CD4-positive, alpha-beta T cell (primary cell): ENCODE results near the gene SMURF2. TPM values are rescaled to one million over a fixed set of nuclear protein-coding genes. Genes with fewer than 3 reads are reported as not detected.
A peak's percentile ranks its signal among the peaks of the same experiment; 100 is the strongest.

Experiments
- ATAC-seq: fragments of 200-7000 bp; cut with Tn5 transposase; one replicate; pipeline ENCODE4 v1.10.0; 2022; ENCODE audit warnings: mild to moderate bottlenecking; ENCODE audit not compliant: poor library complexity
- CTCF ChIA-PET: fragments of 350-600 bp; sonication (Branson Sonifier 250); formaldehyde crosslinking; loops from one replicate; lab custom pipeline; 2021; ENCODE audit warnings: antibody characterized with exemption, inconsistent platforms; lab: Charles Lee
- POLR2A ChIA-PET: fragments of 350-600 bp; sonication (Branson Sonifier 250); formaldehyde crosslinking; loops from one replicate; lab custom pipeline; 2021; ENCODE audit warnings: antibody characterized with exemption, inconsistent platforms; lab: Charles Lee
- DNase-seq, 14 experiments: peaks; one replicate each; pipeline ENCODE4 v3.0.0-alpha.2; 2013 to 2020; ENCODE audit warnings: mixed read lengths in 2 of 14
- H3K27ac ChIP-seq, 2 donors: one replicate each; pipeline versions ENCODE4 v1.5.1 to v1.7.0; 2013; ENCODE audit warnings: low read length in 2 of 2, low read depth in 1 of 2, mild to moderate bottlenecking in 1 of 2
- H3K27me3 ChIP-seq, 2 experiments: 1 replicate in 1 of 2; 2 replicates in 1 of 2; pipeline versions ENCODE4 v1.6.1 to v1.7.0; 2013; ENCODE audit warnings: low read length in 2 of 2, control low read depth in 1 of 2, mild to moderate bottlenecking in 1 of 2, moderate library complexity in 1 of 2; ENCODE audit not compliant: insufficient read depth in 2 of 2, control insufficient read depth in 1 of 2
- H3K36me3 ChIP-seq: one replicate; pipeline ENCODE4 v1.6.1; 2013; ENCODE audit warnings: low read length, control low read depth; ENCODE audit not compliant: insufficient read depth
- H3K4me1 ChIP-seq: one replicate; pipeline ENCODE4 v1.6.1; 2013; ENCODE audit warnings: low read length, control low read depth; ENCODE audit not compliant: insufficient read depth
- H3K4me3 ChIP-seq: one replicate; pipeline ENCODE4 v1.5.1; 2013; ENCODE audit warnings: mild to moderate bottlenecking, low read length, moderate library complexity
- H3K9me3 ChIP-seq, 2 experiments: 1 replicate in 1 of 2; 2 replicates in 1 of 2; pipeline versions ENCODE4 v1.6.1 to v1.7.0; 2013; ENCODE audit warnings: low read length in 2 of 2, mild to moderate bottlenecking in 2 of 2, control low read depth in 1 of 2, moderate library complexity in 1 of 2; ENCODE audit not compliant: control insufficient read depth in 1 of 2, insufficient read depth in 1 of 2
- H3K27ac Mint-ChIP-seq: one replicate; pipeline ENCODE4 v1.8.0; 2020; ENCODE audit warnings: mixed read lengths
- H3K27me3 Mint-ChIP-seq: one replicate; pipeline ENCODE4 v1.8.0; 2021; ENCODE audit warnings: mixed read lengths
- H3K36me3 Mint-ChIP-seq: one replicate; pipeline ENCODE4 v1.8.0; 2021; ENCODE audit warnings: low read depth, mixed read lengths
- H3K4me1 Mint-ChIP-seq: one replicate; pipeline ENCODE4 v1.8.0; 2021; ENCODE audit warnings: low read depth, mixed read lengths
- H3K4me3 Mint-ChIP-seq: one replicate; pipeline ENCODE4 v1.8.0; 2020; ENCODE audit warnings: mild to moderate bottlenecking, mixed read lengths
- H3K9me3 Mint-ChIP-seq: one replicate; pipeline ENCODE4 v1.8.0; 2020; ENCODE audit warnings: mixed read lengths
- CTCF ChIP-seq: fragments of 200-600 bp; IDR thresholded peaks from one replicate; pipeline ENCODE4 v1.8.0; 2022; ENCODE audit warnings: antibody characterized with exemption, mild to moderate bottlenecking
- intact Hi-C, 2 experiments: fragments of 100-400 bp; cut with DNase I in 1 of 2; cut with micrococcal nuclease in 1 of 2; formaldehyde crosslinking; loops; one replicate each; pipeline versions ENCODE4 v1.15.1 to v1.9.0; 2023 to 2025; cut with DNase I, micrococcal nuclease
- total RNA-seq, 174 experiments: library from RNA in 2 of 174; stranded (reverse) in 2 of 174; gene quantifications; one replicate each; pipeline ENCODE4 v1.2.3 and lab custom pipeline; 2021 to 2026

Gene SMURF2
- total RNA-seq, 2 experiments from 2014 or later: 28.0 to 29.7 TPM

GRCh38 chr17:64544742-64545141, 117.4 kb downstream of the SMURF2 start:
- Histone ChIP-seq H3K36me3 (peaks cover 42% of the 10 kb centered on the region), H3K9me3 (no peaks in the 10 kb centered on the region), H3K27me3 (no peaks in the 10 kb centered on the region), H3K4me1 (no peaks in the 10 kb centered on the region), H3K27ac (no peak overlapping the region), H3K4me3 (no peak overlapping the region)
- H3K4me1 Mint-ChIP-seq: no peaks in the 10 kb centered on the region
- intact Hi-C loops: no loop called here
- TF ChIP-seq CTCF: no peak
- H3K4me3 Mint-ChIP-seq: no peak overlapping the region
- ATAC-seq: no peak
- CTCF ChIA-PET: no interaction called here
- POLR2A ChIA-PET: no interaction called here
- no peaks in the 10 kb centered on the region for H3K27me3 Mint-ChIP-seq
- no peak for DNase-seq
- H3K27ac Mint-ChIP-seq: no peak overlapping the region
- H3K36me3 Mint-ChIP-seq: peaks cover 64% of the 10 kb centered on the region
- H3K9me3 Mint-ChIP-seq: no peaks in the 10 kb centered on the region

- Mint-ChIP-seq H3K4me3 (no peak overlapping the region), H3K27ac (peak overlapping the region; percentile 44), H3K4me1 (no peaks in the 10 kb centered on the region), H3K9me3 (no peaks in the 10 kb centered on the region), H3K27me3 (no peaks in the 10 kb centered on the region), H3K36me3 (peaks cover 75% of the 10 kb centered on the region)
- Histone ChIP-seq H3K4me3 (no peak overlapping the region), H3K27ac (no peak overlapping the region), H3K27me3 (no peaks in the 10 kb centered on the region), H3K4me1 (no peaks in the 10 kb centered on the region), H3K9me3 (no peaks in the 10 kb centered on the region), H3K36me3 (peaks cover 47% of the 10 kb centered on the region)
- DNase-seq: no peak
- no peak for ATAC-seq
- intact Hi-C loops: no loop called here
- no peak for TF ChIP-seq CTCF
- POLR2A ChIA-PET: interaction anchor here (0.6 to 1.0 kb wide), 2 partner anchors 7 to 34 kb away, joined by 4 read pairs; partner anchors contain the start of genes CEP95 and DDX5
- CTCF ChIA-PET: no interaction called here
Observed at GRCh38 chr17:64540118-64540776, 121.9 kb downstream of the SMURF2 start.

GRCh38 chr17:64538508-64539130, 123.5 kb downstream of the SMURF2 start:
- no peaks in the 10 kb centered on the region for H3K9me3 ChIP-seq
- H3K4me1 Mint-ChIP-seq: no peaks in the 10 kb centered on the region
- no peaks in the 10 kb centered on the region for H3K4me1 ChIP-seq
- no peaks in the 10 kb centered on the region for H3K27me3 ChIP-seq
- intact Hi-C loops: loop anchor here in 1 of 2 experiments (10.0 kb wide), 2 partner anchors 106 to 196 kb away; no protein-coding TSS in a partner anchor
- H3K27ac Mint-ChIP-seq: peak overlapping the region; percentile 38
- H3K9me3 Mint-ChIP-seq: no peaks in the 10 kb centered on the region
- ATAC-seq: no peak
- H3K4me3 Mint-ChIP-seq: no peak overlapping the region
- H3K27me3 Mint-ChIP-seq: no peaks in the 10 kb centered on the region
- TF ChIP-seq CTCF: no peak
- peaks cover 77% of the 10 kb centered on the region for H3K36me3 Mint-ChIP-seq
- POLR2A ChIA-PET: interaction anchor here (1.0 to 2.2 kb wide), 4 partner anchors 32 to 38 kb away, joined by 3 to 5 read pairs (median 4); partner anchors contain the start of genes CEP95 and DDX5
- DNase-seq: no peak
- H3K36me3 ChIP-seq: peaks cover 54% of the 10 kb centered on the region
- CTCF ChIA-PET: no interaction called here
- H3K4me3 ChIP-seq: no peak overlapping the region
- no peak overlapping the region for H3K27ac ChIP-seq
